HFF-Myc (cell line): ENCODE measurements around the gene APOL1.
"Not testable (repeated sequence)": the region's sequence is repeated elsewhere in the genome, so short reads cannot be mapped to it uniquely, and the experiment has no call there.

Source experiments
- DNase-seq: peaks from one replicate; pipeline ENCODE4 v3.0.0-alpha.2; 2011; ENCODE audit warnings: low read depth; ENCODE audit errors: extremely low read depth
- H3K4me3 ChIP-seq: replicated peaks from 2 replicates; pipeline ENCODE4 v1.5.1; 2011; ENCODE audit warnings: low read depth, mild to moderate bottlenecking, control low read depth, low read length
- CTCF ChIP-seq: IDR thresholded peaks from 2 replicates; pipeline ENCODE4 v1.5.1; 2012; ENCODE audit warnings: mild to moderate bottlenecking, low read depth, low read length, control low read depth; ENCODE audit errors: missing control alignments

The APOL1 gene

GRCh38 chr22:36208914-36209313 is 44.0 kb upstream of the APOL1 start:
- no peak overlapping the region for H3K4me3 ChIP-seq
- DNase-seq = no peak

GRCh38 chr22:36209488-36209908 is 43.4 kb upstream of the APOL1 start:
- not testable (repeated sequence) for DNase-seq, H3K4me3 ChIP-seq

More at GRCh38 chr22:36208914-36209313, 44.0 kb upstream of the APOL1 start:
- no peak for TF ChIP-seq CTCF

- TF ChIP-seq CTCF = no peak
- no peak overlapping the region for H3K4me3 ChIP-seq
- no peak for DNase-seq
Measured at GRCh38 chr22:36210224-36210623, 42.7 kb upstream of the APOL1 start.

GRCh38 chr22:36211237-36211861 is 41.6 kb upstream of the APOL1 start:
- no peak overlapping the region for H3K4me3 ChIP-seq
- DNase-seq = no peak
- TF ChIP-seq CTCF = no peak

- no peak for DNase-seq
- TF ChIP-seq CTCF = no peak
Measured at GRCh38 chr22:36212901-36213300, 40.0 kb upstream of the APOL1 start.

GRCh38 chr22:36213586-36213985 is 39.3 kb upstream of the APOL1 start:
- no peak overlapping the region for H3K4me3 ChIP-seq
- TF ChIP-seq CTCF = no peak
- DNase-seq = no peak

More at GRCh38 chr22:36212901-36213300, 40.0 kb upstream of the APOL1 start:
- no peak overlapping the region for H3K4me3 ChIP-seq

GRCh38 chr22:36215981-36216380 is 37.0 kb upstream of the APOL1 start:
- H3K4me3 ChIP-seq = no peak overlapping the region
- no peak for TF ChIP-seq CTCF
- DNase-seq = no peak
